HG03520 (cell line): ENCODE measurements around the gene RRP9.
A peak's percentile ranks its signal among the peaks of the same experiment; 100 is the strongest.
"Not testable (repeated sequence)": the region's sequence is repeated elsewhere in the genome, so short reads cannot be mapped to it uniquely, and the experiment has no call there.

Experiments used
- ATAC-seq: cut with Tn5 transposase; IDR thresholded peaks from one replicate; pipeline ENCODE4 v1.9.1; 2021; ENCODE audit warnings: mild to moderate bottlenecking, moderate library complexity; ENCODE audit not compliant: unreplicated experiment

The RRP9 gene, protein sequence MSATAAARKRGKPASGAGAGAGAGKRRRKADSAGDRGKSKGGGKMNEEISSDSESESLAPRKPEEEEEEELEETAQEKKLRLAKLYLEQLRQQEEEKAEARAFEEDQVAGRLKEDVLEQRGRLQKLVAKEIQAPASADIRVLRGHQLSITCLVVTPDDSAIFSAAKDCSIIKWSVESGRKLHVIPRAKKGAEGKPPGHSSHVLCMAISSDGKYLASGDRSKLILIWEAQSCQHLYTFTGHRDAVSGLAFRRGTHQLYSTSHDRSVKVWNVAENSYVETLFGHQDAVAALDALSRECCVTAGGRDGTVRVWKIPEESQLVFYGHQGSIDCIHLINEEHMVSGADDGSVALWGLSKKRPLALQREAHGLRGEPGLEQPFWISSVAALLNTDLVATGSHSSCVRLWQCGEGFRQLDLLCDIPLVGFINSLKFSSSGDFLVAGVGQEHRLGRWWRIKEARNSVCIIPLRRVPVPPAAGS

DNA sequence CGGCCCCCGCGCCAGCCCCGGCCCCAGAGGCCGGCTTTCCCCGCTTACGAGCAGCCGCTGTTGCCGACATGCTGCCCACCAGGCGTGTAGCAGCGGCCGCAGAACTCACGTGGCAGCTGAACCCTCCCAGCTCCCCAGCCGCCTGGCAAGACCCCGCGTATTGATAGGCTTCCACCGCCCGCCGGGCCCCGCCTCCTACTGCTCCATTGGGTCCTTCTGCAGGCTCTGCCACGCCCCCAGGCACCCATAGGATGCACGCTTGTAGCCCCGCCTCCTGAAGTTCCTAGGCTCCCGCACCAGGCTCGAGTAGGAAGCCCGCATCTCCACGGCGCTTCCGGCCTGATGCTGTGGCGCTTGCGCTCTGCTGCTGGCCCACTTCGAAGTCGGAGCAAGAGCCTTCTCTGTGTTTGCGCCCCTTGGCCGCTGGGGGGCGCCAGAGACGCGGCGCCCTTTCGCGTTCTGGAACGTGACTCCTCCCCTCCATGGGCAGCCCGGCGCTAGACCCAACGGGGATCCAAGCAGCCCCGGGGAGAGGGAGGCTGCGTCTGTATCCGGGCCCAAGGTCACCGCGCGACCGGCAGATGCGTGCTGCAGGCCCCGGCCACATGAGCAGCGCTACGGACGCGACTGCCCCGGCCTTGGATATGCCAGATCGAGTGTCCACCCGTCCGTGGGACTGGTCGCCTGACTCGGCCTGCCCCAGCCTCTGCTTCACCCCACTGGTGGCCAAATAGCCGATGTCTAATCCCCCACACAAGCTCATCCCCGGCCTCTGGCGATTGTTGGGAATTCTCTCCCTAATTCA is at the start of gene RRP9, which contains the start of gene PARP3:
Gene RRP9 (minus strand): TSS at position 107 of the 805 bp plus-strand sequence. CDS start 37 bp downstream, at position 70.
Gene PARP3 (plus strand): TSS at position 566 of the 805 bp plus-strand sequence. CDS start 993 bp downstream, outside the sequence.
- ATAC-seq = peak; percentile 83

DNA sequence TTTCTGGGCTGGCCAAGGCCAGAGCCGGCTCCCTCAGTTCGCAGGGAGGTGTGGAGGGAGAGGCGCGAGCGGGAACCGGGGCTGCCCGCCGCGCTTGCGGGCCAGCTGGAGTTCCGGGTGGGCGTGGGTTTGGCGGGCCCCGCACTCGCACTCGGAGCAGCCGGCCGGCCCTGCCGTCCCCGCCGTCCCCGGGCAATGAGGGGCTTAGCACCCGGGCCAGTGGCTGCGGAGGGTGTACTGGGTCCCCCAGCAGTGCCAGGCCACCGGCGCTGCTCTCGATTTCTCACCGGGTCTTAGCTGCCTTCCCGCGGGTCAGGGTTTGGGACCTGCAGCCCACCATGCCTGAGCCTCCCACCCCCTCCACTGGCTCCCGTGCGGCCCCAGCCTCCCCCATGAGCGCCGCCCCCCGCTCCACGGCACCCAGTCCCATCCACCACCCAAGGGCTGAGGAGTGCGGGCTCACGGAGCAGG is 48.8 kb upstream of the RRP9 start:
- ATAC-seq = not testable (repeated sequence)

DNA sequence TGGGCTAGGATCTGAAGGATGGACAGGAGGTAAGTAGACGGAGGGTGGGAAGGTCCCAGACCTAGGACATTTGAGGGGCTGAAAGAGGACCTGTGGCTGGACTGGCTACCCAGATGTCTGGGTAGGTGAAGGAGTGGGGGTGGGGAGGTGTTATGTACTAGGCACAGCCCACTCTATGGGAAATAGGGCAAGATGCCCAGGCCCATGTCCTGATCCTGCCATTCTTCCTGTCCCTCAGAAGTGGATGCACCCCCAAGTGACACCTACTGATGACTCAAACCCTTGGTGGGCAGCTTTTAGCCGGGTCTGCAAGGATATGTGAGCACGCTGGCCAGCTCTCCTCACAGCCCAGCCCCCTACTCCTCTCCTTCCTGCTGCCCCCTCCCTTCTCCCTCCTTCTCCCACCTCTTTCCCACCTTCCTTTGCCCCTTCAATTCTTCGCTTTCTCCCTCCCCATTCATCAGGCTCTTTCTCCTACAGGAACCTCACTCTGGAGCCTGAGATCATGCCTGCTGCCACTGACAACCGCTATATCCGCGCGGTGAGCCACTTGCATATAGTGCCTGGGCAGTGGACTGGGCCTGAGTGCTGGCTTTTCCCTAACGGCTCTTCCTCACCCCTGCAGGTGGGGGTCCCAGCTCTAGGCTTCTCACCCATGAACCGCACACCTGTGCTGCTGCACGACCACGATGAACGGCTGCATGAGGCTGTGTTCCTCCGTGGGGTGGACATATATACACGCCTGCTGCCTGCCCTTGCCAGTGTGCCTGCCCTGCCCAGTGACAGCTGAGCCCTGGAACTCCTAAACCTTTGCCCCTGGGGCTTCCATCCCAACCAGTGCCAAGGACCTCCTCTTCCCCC is 46.8 kb upstream of the RRP9 start:
- ATAC-seq = no peak

DNA sequence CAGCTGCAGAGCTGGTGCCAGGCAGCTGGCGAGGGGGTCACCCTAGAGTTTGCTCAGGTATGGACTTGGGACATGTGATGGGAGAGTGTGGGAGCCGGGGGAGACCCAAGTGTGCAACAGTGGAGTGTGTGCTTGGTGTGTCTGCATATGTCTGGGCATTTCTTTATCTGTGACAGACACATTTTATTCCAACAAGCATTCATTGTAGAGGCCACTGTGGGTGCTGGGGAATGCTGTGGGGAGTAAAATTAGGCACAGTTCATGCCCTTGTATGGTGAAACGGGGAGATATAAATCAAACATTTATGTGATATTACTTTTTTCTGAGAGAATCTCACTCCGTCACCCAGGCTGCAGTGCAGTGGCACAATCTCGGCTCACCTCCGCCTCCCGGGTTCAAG is 45.9 kb upstream of the RRP9 start:
- no peak for ATAC-seq

DNA sequence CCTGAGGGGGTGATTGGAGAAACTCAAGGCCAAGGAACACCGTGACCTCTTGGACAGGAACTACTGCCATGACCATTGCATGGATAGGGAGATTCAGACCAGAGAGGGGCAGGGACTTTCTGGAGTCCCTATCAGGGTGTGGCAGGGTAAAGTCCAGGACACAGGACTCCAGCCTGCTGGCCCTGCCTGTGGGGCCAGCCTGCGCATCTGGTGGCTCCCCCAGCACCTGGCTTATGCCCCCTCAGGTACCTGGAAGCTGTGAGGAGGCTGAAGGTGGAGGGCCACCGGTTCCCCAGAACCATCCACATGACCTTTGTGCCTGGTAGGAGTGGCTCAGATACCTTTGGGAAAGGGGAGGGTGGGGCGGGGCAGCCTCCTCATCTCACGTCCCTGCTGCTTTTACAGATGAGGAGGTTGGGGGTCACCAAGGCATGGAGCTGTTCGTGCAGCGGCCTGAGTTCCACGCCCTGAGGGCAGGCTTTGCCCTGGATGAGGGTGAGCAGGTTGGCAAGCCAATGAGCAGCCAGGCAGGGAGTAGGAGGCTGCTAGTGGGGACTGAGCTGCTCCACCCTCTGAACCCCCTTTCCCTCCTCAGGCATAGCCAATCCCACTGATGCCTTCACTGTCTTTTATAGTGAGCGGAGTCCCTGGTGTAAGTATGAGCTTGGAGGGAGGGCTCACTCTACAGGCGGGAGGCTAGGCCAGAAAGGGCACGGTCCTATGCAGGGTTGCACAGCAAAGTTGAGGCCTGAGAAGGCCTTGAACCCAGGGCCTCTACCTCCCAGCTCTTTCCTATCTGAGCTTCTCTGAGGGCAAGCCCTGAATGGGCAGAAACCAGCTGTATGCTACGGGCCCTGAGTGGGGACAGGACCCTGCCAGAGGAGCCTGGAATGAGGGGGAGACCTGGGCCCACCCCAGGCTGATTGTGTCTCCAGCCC is 44.6 kb upstream of the RRP9 start:
- ATAC-seq = no peak

DNA sequence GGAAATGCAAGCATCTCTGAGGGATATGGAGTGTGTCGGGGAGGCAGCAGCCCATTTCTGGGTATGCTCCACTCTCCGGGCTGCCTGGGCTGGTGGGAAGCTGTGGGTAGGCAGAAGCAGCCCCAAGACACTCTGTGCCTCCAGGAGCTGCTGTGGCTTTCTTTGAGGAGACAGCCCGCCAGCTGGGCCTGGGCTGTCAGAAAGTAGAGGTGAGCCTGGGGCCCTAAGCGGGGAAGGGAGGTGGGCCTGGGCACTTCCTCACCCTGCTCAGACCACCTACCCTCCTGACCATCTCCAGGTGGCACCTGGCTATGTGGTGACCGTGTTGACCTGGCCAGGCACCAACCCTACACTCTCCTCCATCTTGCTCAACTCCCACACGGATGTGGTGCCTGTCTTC is 43.4 kb upstream of the RRP9 start:
- no peak for ATAC-seq

DNA sequence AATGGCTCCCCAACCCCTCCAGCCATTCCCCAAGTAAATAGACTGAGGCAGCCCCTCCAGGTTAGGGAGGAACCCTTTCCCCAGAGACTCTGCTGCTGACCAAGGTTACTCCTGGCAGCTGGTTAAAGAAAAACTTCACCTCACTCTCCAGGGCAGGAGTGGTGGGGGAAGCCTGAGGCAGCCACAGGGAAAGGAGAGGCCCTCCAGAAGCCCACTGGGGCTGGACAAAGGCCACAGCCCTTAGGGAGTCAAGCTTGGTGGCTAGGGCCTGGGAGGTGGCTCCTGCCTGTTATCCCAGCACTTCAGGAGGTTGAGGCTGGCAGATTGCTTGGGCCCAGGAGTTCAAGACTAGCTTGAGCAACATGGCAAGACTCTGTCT is 42.6 kb upstream of the RRP9 start:
- ATAC-seq = no peak

DNA sequence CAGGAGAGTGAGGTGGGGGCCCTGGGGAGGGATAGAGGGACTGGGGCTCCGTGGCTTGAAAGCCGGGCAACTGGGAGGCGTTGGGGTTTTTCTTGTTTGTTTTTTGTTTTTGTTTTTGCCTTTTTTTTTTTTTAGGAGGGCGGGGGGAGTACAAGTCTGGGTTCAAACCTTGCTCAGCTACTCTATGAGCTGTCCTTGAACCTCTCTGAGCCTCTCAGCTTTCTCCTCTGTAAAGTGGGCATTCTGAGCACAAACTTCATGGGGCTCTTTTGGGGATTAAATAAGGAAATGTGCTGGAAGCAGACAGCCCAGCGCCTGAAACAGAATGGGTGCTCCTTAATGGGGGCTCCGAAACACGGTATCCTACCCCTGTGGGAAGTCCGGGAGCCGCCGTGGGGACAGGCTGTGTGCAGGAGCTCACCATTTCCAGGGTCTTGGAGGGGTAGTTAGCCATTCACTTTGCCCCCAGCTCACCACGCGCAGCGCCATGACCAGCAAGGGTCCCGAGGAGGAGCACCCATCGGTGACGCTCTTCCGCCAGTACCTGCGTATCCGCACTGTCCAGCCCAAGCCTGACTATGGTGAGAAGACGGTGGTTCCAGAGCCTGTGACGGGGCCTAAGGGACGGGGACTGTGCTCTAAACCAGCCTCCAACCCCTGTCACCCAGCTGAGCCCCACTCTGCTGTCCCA is 42.0 kb upstream of the RRP9 start:
- ATAC-seq = no peak

DNA sequence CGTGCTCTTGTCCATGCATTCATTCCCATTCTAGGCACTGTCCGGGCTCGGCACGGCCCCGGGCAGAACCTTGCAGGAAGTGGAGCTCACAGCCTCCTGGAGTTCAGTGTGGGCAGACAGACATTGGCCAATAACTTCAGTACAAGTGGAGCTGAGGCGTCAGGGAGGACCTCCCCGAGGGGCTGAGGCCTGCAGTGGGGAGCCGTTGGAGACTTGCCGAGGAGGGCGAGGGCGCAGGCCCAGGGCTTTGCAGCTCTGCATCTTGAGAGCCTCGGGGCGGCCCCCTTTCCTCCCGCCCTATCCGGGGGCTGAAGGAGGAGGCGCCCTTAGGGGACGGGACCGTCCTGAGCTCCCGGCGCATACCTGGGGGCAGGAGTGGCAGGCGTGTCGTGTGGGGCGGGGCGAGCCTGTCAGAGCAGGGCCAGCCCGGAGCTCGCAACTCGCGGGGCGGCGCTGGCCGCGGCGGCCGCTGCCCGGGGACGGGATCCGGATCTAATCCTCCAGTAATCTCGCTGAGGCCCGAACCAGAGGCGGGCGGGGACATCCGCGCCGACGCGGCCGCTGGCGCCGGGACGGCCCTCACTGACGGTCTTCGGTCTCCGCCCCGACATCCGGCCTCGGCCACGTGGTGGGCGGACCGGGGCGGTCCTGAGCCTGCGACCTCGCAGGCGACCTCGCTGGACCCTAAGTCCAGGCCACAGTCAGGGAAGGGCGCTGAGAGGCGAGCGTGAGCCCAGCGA is 41.3 kb upstream of the RRP9 start, which contains the start of gene ACY1:
Gene ACY1 (plus strand): TSS at position 698 of the 740 bp plus-strand sequence. CDS start 530 bp downstream, outside the sequence.
- peak; percentile 65 for ATAC-seq

DNA sequence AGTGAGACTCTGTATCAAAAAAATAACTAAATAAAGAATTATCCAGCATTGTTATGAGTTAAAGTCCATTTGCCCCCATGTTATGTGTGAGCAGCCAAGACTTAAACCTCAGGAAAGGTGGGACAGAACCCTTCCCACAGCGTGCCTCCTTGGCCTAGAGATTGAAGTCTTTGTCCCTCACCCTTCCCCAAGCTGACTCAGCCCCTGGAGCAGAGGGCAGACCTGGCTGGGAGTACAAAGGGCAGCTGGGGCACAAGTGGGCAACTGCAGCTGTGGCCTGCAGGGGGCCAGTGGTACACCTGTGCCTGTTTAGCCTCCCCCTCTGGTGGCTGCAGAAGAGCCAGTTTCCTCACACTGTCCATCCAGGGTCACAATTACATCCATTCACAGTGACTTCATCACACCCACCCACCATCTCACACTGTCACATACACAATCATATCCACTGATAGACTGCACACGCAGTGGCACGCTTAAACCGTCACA is 40.7 kb upstream of the RRP9 start:
- ATAC-seq = peak; percentile 37

DNA sequence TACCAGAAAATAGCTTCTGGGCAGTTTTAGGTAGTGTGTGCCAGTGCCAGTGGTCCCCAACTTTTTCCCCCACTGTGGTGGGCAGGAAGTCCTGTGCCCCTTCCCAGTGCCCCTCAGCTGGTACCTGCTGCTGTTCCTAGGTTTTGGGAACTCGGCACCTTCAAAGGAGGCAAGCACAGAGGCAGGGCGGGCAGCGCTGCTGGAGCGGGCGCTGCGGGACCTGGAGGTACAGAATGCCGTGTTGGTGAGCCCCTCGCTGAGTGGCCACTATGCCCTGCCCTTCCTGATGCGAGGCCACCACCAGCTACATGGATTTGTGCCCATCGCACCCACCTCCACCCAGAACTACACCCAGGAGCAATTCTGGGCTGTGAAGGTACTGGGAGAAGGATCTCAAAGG is 38.5 kb upstream of the RRP9 start:
- ATAC-seq = no peak

DNA sequence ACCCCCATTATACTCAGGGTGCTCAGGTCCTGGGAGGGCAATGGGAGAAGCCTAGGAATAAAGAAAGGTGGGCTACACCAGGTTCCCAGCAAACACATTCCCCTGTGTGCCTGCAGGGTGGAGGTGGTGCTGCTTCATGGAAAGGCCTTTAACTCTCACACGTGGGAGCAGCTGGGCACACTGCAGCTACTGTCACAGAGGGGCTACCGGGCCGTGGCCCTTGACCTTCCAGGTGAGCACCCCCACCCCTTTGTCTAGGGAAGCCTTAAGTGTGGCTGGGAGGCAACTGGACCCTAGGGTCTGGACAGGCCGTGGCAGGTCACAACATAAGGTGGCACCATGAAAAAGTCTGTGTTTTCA is 36.4 kb upstream of the RRP9 start:
- ATAC-seq = no peak

DNA sequence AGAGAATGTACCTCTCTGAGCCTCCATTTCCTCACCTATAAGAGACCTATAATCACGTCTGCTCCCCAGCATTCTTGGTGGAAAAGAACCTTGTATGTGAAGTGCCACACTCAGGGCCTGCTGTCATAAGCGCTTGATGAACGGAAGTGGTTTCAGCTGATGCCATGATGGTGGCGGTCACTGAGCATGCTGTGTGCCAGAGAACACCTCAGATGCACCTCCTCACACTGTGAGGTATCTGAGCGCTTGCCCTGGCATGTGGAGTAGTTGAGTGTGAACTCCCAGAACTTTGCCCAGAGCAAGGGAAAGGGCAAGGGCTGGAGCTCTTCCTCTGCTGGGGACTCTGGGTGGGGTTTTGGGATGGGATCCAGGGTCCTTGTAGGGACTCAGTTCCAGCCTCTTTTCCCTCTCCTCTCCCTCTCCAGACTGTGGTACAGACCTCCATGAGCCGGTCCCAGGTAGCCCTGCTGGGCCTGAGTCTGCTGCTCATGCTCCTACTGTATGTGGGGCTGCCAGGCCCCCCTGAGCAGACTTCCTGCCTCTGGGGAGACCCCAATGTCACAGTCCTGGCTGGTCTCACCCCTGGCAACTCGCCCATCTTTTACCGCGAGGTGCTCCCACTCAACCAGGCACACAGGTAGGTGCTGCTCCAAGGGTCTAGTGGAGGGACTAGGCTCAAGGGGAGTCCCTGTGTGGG is 35.9 kb upstream of the RRP9 start:
- ATAC-seq = no peak

DNA sequence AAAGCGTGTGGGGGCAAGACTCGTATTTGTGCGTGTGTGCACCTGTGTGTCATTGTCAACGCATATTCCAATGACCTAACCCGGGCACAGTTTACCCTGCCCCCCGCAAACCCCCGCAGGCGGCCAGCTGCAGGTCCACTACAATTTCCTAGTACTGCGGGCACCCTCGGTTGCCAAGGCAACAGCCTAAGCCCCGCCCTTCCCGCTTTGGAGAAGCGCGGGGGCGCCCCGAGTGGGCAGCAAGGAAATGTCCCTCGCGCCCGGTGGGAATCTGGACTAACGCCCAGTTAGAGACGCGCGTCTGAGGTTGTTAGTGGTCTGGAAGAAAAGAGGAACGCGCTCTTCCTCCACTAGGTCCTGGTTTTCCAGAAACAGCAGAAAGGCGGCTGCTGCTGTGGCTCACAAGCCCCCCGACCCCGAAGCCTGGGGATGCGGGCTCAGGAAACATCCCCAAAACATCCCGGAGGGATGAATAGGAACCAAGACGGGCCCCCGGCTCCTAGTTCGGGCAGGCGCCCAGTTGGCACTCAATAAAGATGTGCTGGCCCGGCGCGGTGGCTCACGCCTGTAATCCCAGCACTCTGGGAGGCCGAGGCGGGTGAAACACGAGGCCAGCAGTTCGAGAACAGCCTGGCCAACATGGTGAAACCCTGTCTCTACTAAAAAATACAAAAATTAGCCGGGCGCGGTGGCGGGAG is 34.3 kb upstream of the RRP9 start:
- ATAC-seq = no peak

DNA sequence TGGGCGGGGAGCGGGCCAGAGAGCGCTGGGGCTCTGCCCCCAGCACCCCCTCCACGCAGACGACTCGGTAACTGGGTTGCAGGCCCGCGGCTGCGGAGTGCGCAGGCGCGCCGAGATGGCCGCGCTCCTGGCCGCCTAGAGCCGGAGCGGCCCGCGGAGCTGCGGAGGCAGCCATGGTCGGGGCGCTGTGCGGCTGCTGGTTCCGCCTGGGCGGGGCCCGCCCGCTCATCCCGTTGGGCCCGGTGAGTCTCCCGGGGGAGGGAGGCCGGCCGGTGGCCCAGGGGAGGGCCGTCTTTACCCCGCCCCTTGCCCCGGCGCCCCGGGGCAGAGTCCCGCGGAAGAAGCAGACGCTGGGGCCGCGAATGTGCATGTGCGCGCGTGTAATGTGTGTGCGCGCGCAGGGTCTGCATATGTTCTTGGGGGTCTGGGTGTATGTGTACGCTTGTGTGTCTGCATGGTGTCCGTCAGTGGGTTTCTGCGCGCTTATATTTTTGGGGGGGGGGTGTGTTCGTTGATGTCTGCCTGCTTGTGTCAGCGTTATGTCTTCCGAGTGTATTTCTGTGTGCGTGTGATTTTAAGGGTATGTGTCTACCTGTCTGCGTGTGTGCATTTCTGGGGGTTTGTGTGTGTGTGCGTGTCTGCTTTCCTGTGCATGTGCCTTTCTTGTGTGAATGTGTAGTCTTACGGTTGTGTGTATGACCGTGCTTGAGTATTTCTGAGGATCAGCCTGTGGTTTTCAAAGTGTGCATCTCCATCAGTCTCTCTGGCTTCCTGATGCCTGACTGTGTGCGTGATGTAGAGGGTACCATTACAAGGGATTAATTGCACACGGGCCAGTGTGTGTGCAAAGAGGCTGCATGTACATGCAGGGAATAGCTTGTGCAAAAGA is 33.5 kb upstream of the RRP9 start, which contains the start of gene ABHD14A:
Gene ABHD14A (plus strand): TSS at position 102 of the 889 bp plus-strand sequence. CDS start 72 bp downstream, at position 174.
- peak; percentile 44 for ATAC-seq
